OCI-LY7 (cell line): ENCODE results near the gene FGFBP1. TPM values are rescaled to one million over a fixed set of nuclear protein-coding genes. Genes with fewer than 3 reads are reported as not detected.

Source experiments
- BruUV-seq: library from RNA; stranded (reverse); fragments of 400-500 nt; replicated peaks from 2 replicates; lab custom pipeline; 2021; lab: Mats Ljungman, UMichigan
- CTCF ChIA-PET: fragments of 300-600 bp; sonication (Branson Sonifier 250); formaldehyde crosslinking; loops from one replicate; lab custom pipeline; 2022; ENCODE audit warnings: antibody characterized with exemption; ENCODE audit not compliant: unreplicated experiment; lab: Charles Lee
- POLR2A ChIA-PET: fragments of 300-600 bp; sonication (Branson Sonifier 250); formaldehyde crosslinking; loops from one replicate; lab custom pipeline; 2022; ENCODE audit warnings: antibody characterized with exemption; lab: Charles Lee
- DNase-seq: peaks from one replicate; pipeline ENCODE4 v3.0.0-alpha.2; 2015; ENCODE audit warnings: low spot score
- H2AFZ ChIP-seq: fragments of 200-600 bp; sonication (generic), shearing (Covaris generic); 2 replicates; pipeline ENCODE4 v1.6.1; 2014; ENCODE audit warnings: mild to moderate bottlenecking, antibody characterized with exemption, low read length, moderate library complexity
- H3K27ac ChIP-seq: fragments of 200-600 bp; sonication (generic); 2 replicates; pipeline ENCODE4 v1.5.1; 2014; ENCODE audit warnings: mixed run types, low read depth, mild to moderate bottlenecking, moderate library complexity, low read length, inconsistent platforms; ENCODE audit not compliant: poor library complexity, severe bottlenecking
- H3K36me3 ChIP-seq: fragments of 200-600 bp; sonication (generic); 2 replicates; pipeline ENCODE4 v1.6.1; 2014; ENCODE audit warnings: mild to moderate bottlenecking, antibody characterized with exemption, low read length, moderate library complexity, mixed read lengths; ENCODE audit not compliant: insufficient read depth
- H3K4me1 ChIP-seq: fragments of 200-600 bp; sonication (generic); 2 replicates; pipeline ENCODE4 v1.5.1; 2014; ENCODE audit warnings: mild to moderate bottlenecking, low read length; ENCODE audit not compliant: insufficient read depth, poor library complexity, severe bottlenecking
- H3K4me2 ChIP-seq: fragments of 200-600 bp; sonication (generic); 2 replicates; pipeline ENCODE4 v1.6.1; 2014; ENCODE audit warnings: mild to moderate bottlenecking, low read length
- H3K4me3 ChIP-seq: fragments of 200-600 bp; sonication (generic); 2 replicates; pipeline ENCODE4 v1.5.1; 2014; ENCODE audit warnings: mild to moderate bottlenecking, low read depth, low read length; ENCODE audit not compliant: poor library complexity, severe bottlenecking
- H3K79me2 ChIP-seq: fragments of 200-600 bp; sonication (generic); 2 replicates; pipeline ENCODE4 v1.6.1; 2016; ENCODE audit warnings: low read depth, mild to moderate bottlenecking, low read length, moderate library complexity, mixed read lengths; ENCODE audit not compliant: insufficient read depth
- H3K9me2 ChIP-seq: fragments of 200-600 bp; sonication (generic); 2 replicates; pipeline ENCODE4 v1.6.1; 2016; ENCODE audit warnings: mild to moderate bottlenecking, low read length, mixed read lengths; ENCODE audit not compliant: insufficient read depth
- H3K9me3 ChIP-seq: fragments of 200-600 bp; sonication (generic); 2 replicates; pipeline ENCODE4 v1.6.1; 2014; ENCODE audit warnings: mild to moderate bottlenecking, mixed run types, low read length, mixed read lengths
- H4K20me1 ChIP-seq: fragments of 200-600 bp; sonication (generic); 2 replicates; pipeline ENCODE4 v1.6.1; 2014; ENCODE audit warnings: mild to moderate bottlenecking, antibody characterized with exemption, low read length, moderate library complexity, mixed read lengths; ENCODE audit not compliant: insufficient read depth
- EZH2phosphoT487 ChIP-seq: fragments of 200-600 bp; sonication (generic); IDR thresholded peaks from 2 replicates; pipeline ENCODE4 v1.6.1; 2018; ENCODE audit warnings: low read depth, borderline replicate concordance, mild to moderate bottlenecking, mixed run types, antibody characterized with exemption, low read length, moderate library complexity, mixed read lengths
- intact Hi-C: fragments of 100-400 bp; cut with micrococcal nuclease; formaldehyde crosslinking; loops from one replicate; pipeline ENCODE4 v1.10.0; 2022; ENCODE audit not compliant: unreplicated experiment
- total RNA-seq, 2 experiments: library from RNA; depleted of rRNA in 1 of 2; stranded (reverse); fragments of >200 nt in 1 of 2; shearing (Covaris generic) in 1 of 2; gene quantifications; 2 replicates each; pipeline ENCODE4 v1.2.3, GENCODE V29; 2014 to 2022
- TF ChIP-seq, protein P1 (sequence below): fragments of 200-600 bp; sonication (generic); conservative IDR thresholded peaks from 2 replicates; pipeline ENCODE4 v1.5.1; 2014; ENCODE audit warnings: mild to moderate bottlenecking, antibody characterized with exemption, low read length, moderate library complexity, mixed read lengths

Gene FGFBP1
- total RNA-seq, 2 experiments from 2014 or later = not detected

DNA sequence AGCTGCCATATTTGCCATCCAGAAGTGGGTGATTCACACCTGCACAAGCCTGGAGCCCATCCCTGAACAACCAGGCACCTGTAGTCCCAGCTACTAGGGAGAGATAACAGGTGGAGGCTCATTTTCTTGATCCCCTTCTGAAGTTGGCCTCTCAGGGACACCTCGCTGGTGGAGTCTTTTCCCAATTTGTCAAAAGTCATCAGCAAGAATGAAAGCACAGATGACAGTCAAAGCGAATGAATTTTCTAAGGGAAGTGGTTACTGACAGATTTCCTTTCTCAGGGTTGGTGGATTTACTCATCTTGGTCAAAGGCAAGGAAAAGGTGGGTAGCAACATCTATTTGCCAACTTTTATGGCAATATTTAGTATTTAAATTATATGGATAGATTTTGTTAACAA is 36.5 kb downstream of the FGFBP1 start:
- no TSS peak for BruUV-seq
- Histone ChIP-seq H3K4me1 (no peaks in the 10 kb centered on the region), H2AFZ (no peak overlapping the region), H3K4me3 (no peak overlapping the region), H3K79me2 (no peaks in the 10 kb centered on the region), H4K20me1 (no peaks in the 10 kb centered on the region), H3K27ac (no peak overlapping the region), H3K9me2 (no peaks in the 10 kb centered on the region), H3K9me3 (no peaks in the 10 kb centered on the region), H3K36me3 (no peaks in the 10 kb centered on the region), H3K4me2 (no peak overlapping the region)
- DNase-seq = no peak
- ChIA-PET CTCF (no interaction called here), POLR2A (no interaction called here)
- intact Hi-C loops = no loop called here
- TF ChIP-seq EZH2phosphoT487 = no peak
- TF ChIP-seq, protein P1, sequence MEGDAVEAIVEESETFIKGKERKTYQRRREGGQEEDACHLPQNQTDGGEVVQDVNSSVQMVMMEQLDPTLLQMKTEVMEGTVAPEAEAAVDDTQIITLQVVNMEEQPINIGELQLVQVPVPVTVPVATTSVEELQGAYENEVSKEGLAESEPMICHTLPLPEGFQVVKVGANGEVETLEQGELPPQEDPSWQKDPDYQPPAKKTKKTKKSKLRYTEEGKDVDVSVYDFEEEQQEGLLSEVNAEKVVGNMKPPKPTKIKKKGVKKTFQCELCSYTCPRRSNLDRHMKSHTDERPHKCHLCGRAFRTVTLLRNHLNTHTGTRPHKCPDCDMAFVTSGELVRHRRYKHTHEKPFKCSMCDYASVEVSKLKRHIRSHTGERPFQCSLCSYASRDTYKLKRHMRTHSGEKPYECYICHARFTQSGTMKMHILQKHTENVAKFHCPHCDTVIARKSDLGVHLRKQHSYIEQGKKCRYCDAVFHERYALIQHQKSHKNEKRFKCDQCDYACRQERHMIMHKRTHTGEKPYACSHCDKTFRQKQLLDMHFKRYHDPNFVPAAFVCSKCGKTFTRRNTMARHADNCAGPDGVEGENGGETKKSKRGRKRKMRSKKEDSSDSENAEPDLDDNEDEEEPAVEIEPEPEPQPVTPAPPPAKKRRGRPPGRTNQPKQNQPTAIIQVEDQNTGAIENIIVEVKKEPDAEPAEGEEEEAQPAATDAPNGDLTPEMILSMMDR = no peak

DNA sequence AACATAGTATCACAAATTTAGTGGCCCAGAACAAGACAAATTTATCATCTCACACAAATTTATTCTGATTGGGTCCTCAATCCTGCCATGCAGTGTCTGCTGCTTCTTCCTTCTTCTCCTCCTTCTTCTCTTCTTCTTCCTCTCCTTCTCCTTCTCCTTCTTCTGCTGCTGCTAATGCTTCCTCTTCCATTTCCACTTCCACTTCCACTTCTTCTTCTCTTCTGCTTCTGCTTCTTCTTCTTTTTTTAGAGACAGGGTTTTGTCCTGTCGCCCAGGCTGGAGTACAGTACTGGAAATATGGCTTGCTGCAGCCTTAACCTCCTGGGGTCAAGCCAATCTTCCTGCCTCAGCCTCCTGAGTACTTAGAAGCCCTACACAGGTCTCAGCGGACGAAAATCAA is 37.5 kb downstream of the FGFBP1 start:
- ChIA-PET POLR2A (no interaction called here), CTCF (no interaction called here)
- no peak overlapping the region for H2AFZ ChIP-seq
- DNase-seq = no peak
- no peak overlapping the region for H3K4me3 ChIP-seq
- H3K27ac ChIP-seq = no peak overlapping the region
- H4K20me1 ChIP-seq = no peaks in the 10 kb centered on the region
- TF ChIP-seq, protein P1 = no peak
- no peak for TF ChIP-seq EZH2phosphoT487
- no peaks in the 10 kb centered on the region for H3K79me2 ChIP-seq
- no TSS peak for BruUV-seq
- no peaks in the 10 kb centered on the region for H3K9me2 ChIP-seq
- no peaks in the 10 kb centered on the region for H3K36me3 ChIP-seq
- H3K4me2 ChIP-seq = no peak overlapping the region
- no peaks in the 10 kb centered on the region for H3K4me1 ChIP-seq
- H3K9me3 ChIP-seq = no peaks in the 10 kb centered on the region
- intact Hi-C loops = no loop called here

DNA sequence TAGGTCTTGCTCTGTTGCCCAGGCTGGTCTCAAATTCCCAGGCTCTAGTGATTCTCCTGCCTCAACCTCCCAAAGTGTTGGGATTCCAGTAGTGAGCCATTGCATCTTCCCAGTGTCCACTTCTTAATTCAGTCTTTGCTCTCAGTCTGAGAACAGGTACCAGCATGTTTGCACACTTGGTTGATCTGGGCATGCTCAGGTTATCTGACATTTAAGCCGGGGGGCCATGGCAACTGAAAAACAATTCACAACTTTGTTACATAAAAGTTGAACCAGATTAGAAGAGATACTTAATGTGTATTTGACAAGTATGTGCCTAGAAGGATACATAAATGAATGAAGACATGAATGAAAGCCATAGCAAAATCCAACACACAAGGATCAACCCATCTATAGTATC is 39.0 kb downstream of the FGFBP1 start:
- H3K9me3 ChIP-seq = no peaks in the 10 kb centered on the region

More for the DNA sequence above, 39.0 kb downstream of the FGFBP1 start:
- BruUV-seq = no TSS peak
- no peaks in the 10 kb centered on the region for H3K36me3 ChIP-seq
- no peaks in the 10 kb centered on the region for H3K4me1 ChIP-seq
- ChIA-PET CTCF (no interaction called here), POLR2A (no interaction called here)
- TF ChIP-seq EZH2phosphoT487 = no peak
- TF ChIP-seq, protein P1 = no peak
- intact Hi-C loops = no loop called here
- H3K4me3 ChIP-seq = no peak overlapping the region
- no peak overlapping the region for H3K27ac ChIP-seq
- no peaks in the 10 kb centered on the region for H3K79me2 ChIP-seq
- no peak for DNase-seq
- H3K9me2 ChIP-seq = no peaks in the 10 kb centered on the region
- no peak overlapping the region for H2AFZ ChIP-seq
- H3K4me2 ChIP-seq = no peak overlapping the region
- no peaks in the 10 kb centered on the region for H4K20me1 ChIP-seq
